Sigmoid colon (tissue), 7 donors: ENCODE results near the gene PIKFYVE. TPM values are rescaled to one million over a fixed set of nuclear protein-coding genes. Genes with fewer than 3 reads are reported as not detected.

Experiments
- DNase-seq: peaks from one replicate; pipeline ENCODE4 v3.0.0-alpha.2; 2019
- H3K27ac ChIP-seq, 4 donors: fragments of 200-600 bp; sonication (generic); one replicate each; pipeline ENCODE4 v1.5.1; 2016 to 2019; ENCODE audit warnings: mild to moderate bottlenecking in 1 of 4
- H3K27me3 ChIP-seq, 3 donors: fragments of 200-600 bp; sonication (generic); one replicate each; pipeline ENCODE4 v1.5.1; 2019; ENCODE audit warnings: mild to moderate bottlenecking in 1 of 3
- H3K36me3 ChIP-seq, 4 donors: fragments of 200-600 bp; sonication (generic); one replicate each; pipeline ENCODE4 v1.5.1; 2016 to 2019
- H3K4me1 ChIP-seq, 4 donors: fragments of 200-600 bp; sonication (generic); one replicate each; pipeline ENCODE4 v1.5.1; 2017 to 2019
- H3K4me3 ChIP-seq, 4 donors: fragments of 200-600 bp; sonication (generic); one replicate each; pipeline ENCODE4 v1.5.1; 2017 to 2019; ENCODE audit warnings: mild to moderate bottlenecking in 2 of 4, moderate library complexity in 1 of 4
- H3K9me3 ChIP-seq, 4 donors: fragments of 200-600 bp in 3 of 4; sonication (generic) in 3 of 4; one replicate each; pipeline versions ENCODE4 v1.5.1 to v1.6.1; 2013 to 2019
- EP300 ChIP-seq, 4 donors: sonication (generic); formaldehyde crosslinking; IDR thresholded peaks; one replicate each; pipeline ENCODE4 v1.6.1; 2017; ENCODE audit warnings: antibody characterized with exemption in 4 of 4
- POLR2A ChIP-seq, 2 donors: fragments of 450-650 bp; IDR thresholded peaks; one replicate each; pipeline ENCODE4 v1.6.1; 2016; ENCODE audit warnings: antibody characterized with exemption in 2 of 2, mild to moderate bottlenecking in 2 of 2, moderate library complexity in 2 of 2
- POLR2AphosphoS5 ChIP-seq, 4 donors: sonication (generic); formaldehyde crosslinking; IDR thresholded peaks; one replicate each; pipeline ENCODE4 v1.6.1; 2017; ENCODE audit warnings: antibody characterized with exemption in 4 of 4
- WGBS, 2 donors: extraction: QIAGEN DNeasy Blood & Tissue Kit; methylation state at CpG; one replicate each; pipeline ENCODE4 v1.1.7; 2013; 5-methylcytosine and 5-hydroxymethylcytosine counted together
- intact Hi-C: fragments of 100-400 bp; cut with DNase I; formaldehyde crosslinking; loops from one replicate; pipeline ENCODE4 v1.15.1; 2023
- polyA plus RNA-seq, 3 donors: library from polyadenylated mRNA; stranded (reverse); fragments of 200-250 nt; gene quantifications; one replicate each; pipeline ENCODE4 v1.2.3, GENCODE V29; 2013
- total RNA-seq, 4 donors: library from RNA; depleted of rRNA; stranded (reverse); fragments of >200 nt; gene quantifications; one replicate each; pipeline ENCODE4 v1.1.0, GENCODE V29; 2016
- TF ChIP-seq, protein P1 (sequence below), 4 experiments: fragments of 450-650 bp in 3 of 4; fragments of 200-600 bp in 1 of 4; IDR thresholded peaks; one replicate each; pipeline ENCODE4 v1.5.1; 2016 to 2019; ENCODE audit warnings: antibody characterized with exemption in 4 of 4, mild to moderate bottlenecking in 3 of 4, moderate library complexity in 2 of 4
- donor health status: healthy with polysubstance abuse.
- donor health status: Bipolar disorder and iron deficiency.
- donor health status: healthy.

PIKFYVE gene
- total and polyA plus RNA-seq, 7 donors: 3.2 to 27.2 (median 22.1) TPM

DNA sequence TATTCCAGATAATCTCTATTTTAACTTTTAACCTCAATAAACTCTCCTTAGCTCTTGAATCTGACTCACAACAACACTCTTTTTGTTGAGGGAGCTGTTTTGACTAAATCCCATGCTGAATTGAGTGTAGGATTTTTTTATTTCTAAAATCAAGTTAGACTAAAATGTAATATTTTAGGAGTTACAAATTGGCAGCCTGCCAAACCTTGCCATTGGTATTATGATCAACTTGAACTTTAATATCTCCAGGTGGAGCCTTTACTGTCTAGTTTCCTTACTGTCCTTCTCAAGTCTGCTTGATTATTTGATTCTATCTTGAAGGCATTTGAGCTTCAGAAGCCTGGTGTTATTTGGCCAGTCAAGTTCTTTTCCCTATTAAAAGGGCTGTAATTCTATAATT lies 8.7 kb downstream of the PIKFYVE start:
- H3K36me3 ChIP-seq: peaks cover 13 to 79% (median 22%) of the 10 kb centered on the region in 4 donors
- intact Hi-C loops: no loop called here
- no peaks in the 10 kb centered on the region for H3K9me3 ChIP-seq
- H3K27ac ChIP-seq: no peak overlapping the region
- no peak overlapping the region for H3K4me3 ChIP-seq
- no peak for DNase-seq
- no peak for TF ChIP-seq EP300 (IDR thresholded peaks at IDR 0.05)
- TF ChIP-seq POLR2A (IDR thresholded peaks at IDR 0.05): no peak
- TF ChIP-seq, protein P1, sequence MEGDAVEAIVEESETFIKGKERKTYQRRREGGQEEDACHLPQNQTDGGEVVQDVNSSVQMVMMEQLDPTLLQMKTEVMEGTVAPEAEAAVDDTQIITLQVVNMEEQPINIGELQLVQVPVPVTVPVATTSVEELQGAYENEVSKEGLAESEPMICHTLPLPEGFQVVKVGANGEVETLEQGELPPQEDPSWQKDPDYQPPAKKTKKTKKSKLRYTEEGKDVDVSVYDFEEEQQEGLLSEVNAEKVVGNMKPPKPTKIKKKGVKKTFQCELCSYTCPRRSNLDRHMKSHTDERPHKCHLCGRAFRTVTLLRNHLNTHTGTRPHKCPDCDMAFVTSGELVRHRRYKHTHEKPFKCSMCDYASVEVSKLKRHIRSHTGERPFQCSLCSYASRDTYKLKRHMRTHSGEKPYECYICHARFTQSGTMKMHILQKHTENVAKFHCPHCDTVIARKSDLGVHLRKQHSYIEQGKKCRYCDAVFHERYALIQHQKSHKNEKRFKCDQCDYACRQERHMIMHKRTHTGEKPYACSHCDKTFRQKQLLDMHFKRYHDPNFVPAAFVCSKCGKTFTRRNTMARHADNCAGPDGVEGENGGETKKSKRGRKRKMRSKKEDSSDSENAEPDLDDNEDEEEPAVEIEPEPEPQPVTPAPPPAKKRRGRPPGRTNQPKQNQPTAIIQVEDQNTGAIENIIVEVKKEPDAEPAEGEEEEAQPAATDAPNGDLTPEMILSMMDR (IDR thresholded peaks at IDR 0.05): no peak
- TF ChIP-seq POLR2AphosphoS5 (IDR thresholded peaks at IDR 0.05): no peak
- H3K4me1 ChIP-seq: peaks cover 0 to under 1% (median 0%) of the 10 kb centered on the region in 4 donors
- no peaks in the 10 kb centered on the region for H3K27me3 ChIP-seq

DNA sequence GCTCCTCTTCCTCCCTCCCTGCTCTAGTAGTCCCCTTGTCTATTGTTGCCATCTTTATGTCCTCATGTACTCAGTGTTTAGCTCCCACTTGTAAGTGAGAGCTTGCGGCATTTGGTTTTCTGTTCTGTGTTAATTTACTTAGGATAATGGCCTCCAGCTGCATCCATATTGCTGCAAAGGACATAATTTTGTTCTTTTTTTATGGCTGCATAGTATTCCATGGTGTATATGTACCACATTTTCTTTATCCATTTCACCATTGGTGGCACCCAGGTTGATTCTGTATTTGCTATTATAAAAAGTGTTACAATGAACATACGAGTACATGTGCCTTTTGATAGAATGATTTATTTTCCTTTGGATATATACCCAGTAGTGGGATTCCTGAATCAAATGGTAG lies 12.5 kb downstream of the PIKFYVE start:
- Histone ChIP-seq H3K27ac (no peak overlapping the region), H3K4me1 (no peaks in the 10 kb centered on the region), H3K27me3 (no peaks in the 10 kb centered on the region), H3K4me3 (no peak overlapping the region), H3K9me3 (no peaks in the 10 kb centered on the region), H3K36me3 (peaks cover 8 to 95% (median 28%) of the 10 kb centered on the region in 4 donors)
- 98 to 99% methylated on average over 2 of the region's 2 CpGs for WGBS, 2 donors
- DNase-seq: no peak
- TF ChIP-seq POLR2AphosphoS5 (IDR thresholded peaks at IDR 0.05) (no peak), POLR2A (IDR thresholded peaks at IDR 0.05) (no peak), EP300 (IDR thresholded peaks at IDR 0.05) (no peak)
- TF ChIP-seq, protein P1 (IDR thresholded peaks at IDR 0.05): no peak
- intact Hi-C loops: no loop called here

DNA sequence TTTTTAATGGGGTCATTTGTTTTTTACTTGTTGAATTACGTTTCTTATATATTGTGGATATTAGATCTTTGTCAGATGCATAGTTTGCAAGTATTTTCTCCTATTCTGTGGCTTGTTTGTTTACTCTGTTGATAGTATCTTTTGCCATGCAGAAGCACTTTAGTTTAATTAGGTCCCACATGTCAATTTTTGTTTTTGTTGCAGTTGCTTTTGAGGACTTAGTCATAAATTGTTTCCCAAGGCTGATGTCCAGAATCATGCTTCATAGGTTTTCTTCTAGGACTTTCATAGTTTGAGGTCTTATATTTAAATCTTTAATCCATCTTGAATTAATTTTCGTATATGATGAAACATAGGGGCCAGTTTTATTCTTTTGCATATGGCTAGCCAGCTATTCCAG lies 13.2 kb downstream of the PIKFYVE start:
- H3K36me3 ChIP-seq: peaks cover 4 to 95% (median 28%) of the 10 kb centered on the region in 4 donors
- no peak for DNase-seq
- no peaks in the 10 kb centered on the region for H3K27me3 ChIP-seq
- intact Hi-C loops: no loop called here
- no peaks in the 10 kb centered on the region for H3K4me1 ChIP-seq
- no peak for TF ChIP-seq POLR2AphosphoS5 (IDR thresholded peaks at IDR 0.05)
- no peak for TF ChIP-seq EP300 (IDR thresholded peaks at IDR 0.05)
- TF ChIP-seq POLR2A (IDR thresholded peaks at IDR 0.05): no peak
- TF ChIP-seq, protein P1 (IDR thresholded peaks at IDR 0.05): no peak
- 94 to 95% methylated on average over 2 of the region's 2 CpGs for WGBS, 2 donors
- no peak overlapping the region for H3K27ac ChIP-seq
- no peak overlapping the region for H3K4me3 ChIP-seq
- no peaks in the 10 kb centered on the region for H3K9me3 ChIP-seq

DNA sequence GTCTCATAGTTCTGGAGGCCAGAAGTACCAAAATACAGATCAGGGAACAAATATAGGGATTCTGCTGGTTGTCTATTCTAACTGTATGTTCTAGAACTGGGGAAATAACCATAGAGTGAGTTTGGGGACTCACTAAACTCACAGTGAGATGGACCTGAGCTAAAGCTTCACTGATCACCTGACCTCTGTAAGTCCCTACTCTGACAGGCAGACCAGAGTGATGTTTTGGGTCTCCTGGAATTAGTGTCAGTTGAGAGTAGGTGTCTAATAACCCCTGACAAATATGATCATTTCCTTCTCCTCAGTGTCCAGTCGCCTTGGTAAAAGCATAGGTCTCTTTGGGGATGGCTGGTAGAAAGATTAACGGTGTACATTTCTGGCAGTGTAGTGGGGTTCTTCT lies 14.2 kb downstream of the PIKFYVE start:
- TF ChIP-seq, protein P1 (IDR thresholded peaks at IDR 0.05): no peak
- no peak for TF ChIP-seq POLR2A (IDR thresholded peaks at IDR 0.05)
- TF ChIP-seq POLR2AphosphoS5 (IDR thresholded peaks at IDR 0.05): no peak
- no peak for TF ChIP-seq EP300 (IDR thresholded peaks at IDR 0.05)
- no peaks in the 10 kb centered on the region for H3K4me1 ChIP-seq
- WGBS, 2 donors: 96 to 97% methylated on average over 2 of the region's 2 CpGs
- H3K27ac ChIP-seq: no peak overlapping the region
- no peaks in the 10 kb centered on the region for H3K9me3 ChIP-seq
- intact Hi-C loops: no loop called here
- H3K4me3 ChIP-seq: no peak overlapping the region
- DNase-seq: no peak
- no peaks in the 10 kb centered on the region for H3K27me3 ChIP-seq
- H3K36me3 ChIP-seq: peaks cover 4 to 89% (median 28%) of the 10 kb centered on the region in 4 donors

DNA sequence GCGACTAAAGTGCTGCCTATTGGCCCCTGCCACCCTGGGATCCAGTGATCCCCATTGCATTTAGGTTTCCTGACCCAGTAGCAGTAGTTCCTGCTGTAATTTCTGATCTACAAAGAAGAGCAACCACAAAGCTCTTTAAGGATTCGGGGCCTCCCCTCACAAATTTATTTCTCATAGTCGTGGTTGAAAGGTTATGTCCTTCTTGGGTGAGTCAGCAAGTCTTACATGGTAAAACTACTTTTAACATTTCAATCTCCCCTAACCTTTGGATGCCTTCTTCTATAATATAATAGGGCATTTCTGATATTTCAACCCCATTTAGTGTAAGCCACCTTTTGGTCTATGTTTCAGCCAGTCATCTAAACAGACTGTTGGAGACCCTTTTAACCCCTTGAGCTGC lies 14.9 kb downstream of the PIKFYVE start:
- TF ChIP-seq, protein P1 (IDR thresholded peaks at IDR 0.05): no peak
- no peak for TF ChIP-seq POLR2AphosphoS5 (IDR thresholded peaks at IDR 0.05)
- no peak for TF ChIP-seq POLR2A (IDR thresholded peaks at IDR 0.05)
- TF ChIP-seq EP300 (IDR thresholded peaks at IDR 0.05): no peak
- Histone ChIP-seq H3K36me3 (peaks cover 4 to 86% (median 28%) of the 10 kb centered on the region in 4 donors), H3K27ac (no peak overlapping the region), H3K27me3 (no peaks in the 10 kb centered on the region), H3K9me3 (no peaks in the 10 kb centered on the region), H3K4me3 (no peak overlapping the region), H3K4me1 (no peaks in the 10 kb centered on the region)
- intact Hi-C loops: no loop called here
- 64 to 81% methylated on average over 3 of the region's 3 CpGs for WGBS, 2 donors
- no peak for DNase-seq
